Hematopoietic multipotent progenitor cell treated with erythropoietin and hydrocortisone succinate and interleukin-3 and kit ligand, for 6 days (in vitro differentiated cells): ENCODE data around the gene CDCA7.
"Not testable (repeated sequence)": the region's sequence is repeated elsewhere in the genome, so short reads cannot be mapped to it uniquely, and the experiment has no call there.

Experiments
- DNase-seq: peaks from one replicate; pipeline ENCODE4 v3.0.0-alpha.2; 2015

CDCA7 gene

GRCh38 chr2:173404841-173405750 is 50.4 kb downstream of the CDCA7 start:
- no peak for DNase-seq

DNA sequence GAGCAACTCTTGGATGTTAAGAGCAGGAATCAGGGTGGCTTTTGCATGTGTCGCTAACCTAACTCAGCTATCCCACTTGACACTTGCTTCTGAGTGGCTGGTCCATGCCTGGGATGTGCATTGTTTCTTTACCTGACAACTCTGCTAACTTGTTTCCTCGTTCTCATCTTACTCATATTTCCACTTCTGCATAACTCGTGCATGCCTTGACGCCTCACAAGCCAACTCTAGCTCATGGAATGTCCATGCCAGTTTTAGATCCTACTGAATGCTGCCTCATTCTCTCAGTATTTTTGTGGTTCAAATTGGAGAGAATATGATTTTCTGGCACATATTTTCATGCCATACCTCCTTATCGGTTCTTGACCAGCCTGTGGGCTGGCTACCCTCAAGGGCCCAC is 52.5 kb downstream of the CDCA7 start:
- no peak for DNase-seq

DNA sequence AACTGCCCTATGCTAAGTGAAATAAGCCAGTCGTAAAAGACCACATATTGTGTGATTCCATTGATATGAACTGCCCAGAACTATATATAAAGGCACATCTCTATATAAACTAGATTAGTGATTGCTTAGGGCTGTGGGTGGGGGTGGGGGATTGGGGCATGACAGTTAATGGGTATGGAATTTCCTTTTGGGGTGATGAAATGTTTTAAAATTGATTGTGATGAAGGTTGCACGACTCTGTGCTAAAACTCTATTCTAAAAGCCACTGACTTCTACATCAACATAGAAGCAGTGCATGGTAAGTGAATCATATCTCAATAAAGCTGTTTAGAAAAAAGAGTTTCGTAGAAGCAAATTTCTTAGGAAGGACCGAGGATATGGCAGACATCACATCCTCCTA is 53.0 kb downstream of the CDCA7 start:
- DNase-seq = no peak

DNA sequence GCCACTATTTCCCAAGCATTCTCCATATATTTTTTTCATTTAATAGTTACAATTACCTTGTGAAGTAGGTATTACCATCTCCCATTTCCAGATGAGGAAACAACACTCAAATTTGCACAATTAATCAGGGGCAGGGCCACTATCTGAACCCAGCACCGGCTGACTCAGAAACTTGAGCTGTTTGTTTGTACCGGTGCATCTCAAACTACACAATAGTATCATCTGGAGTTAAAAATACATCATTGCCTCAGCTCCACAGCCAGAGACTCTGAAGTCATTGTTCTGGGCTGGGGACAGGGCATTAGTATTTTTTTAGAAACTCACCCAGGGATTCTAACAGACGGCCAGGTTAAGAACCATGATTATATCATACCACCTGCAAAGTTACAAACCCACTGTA is 55.9 kb downstream of the CDCA7 start:
- no peak for DNase-seq

DNA sequence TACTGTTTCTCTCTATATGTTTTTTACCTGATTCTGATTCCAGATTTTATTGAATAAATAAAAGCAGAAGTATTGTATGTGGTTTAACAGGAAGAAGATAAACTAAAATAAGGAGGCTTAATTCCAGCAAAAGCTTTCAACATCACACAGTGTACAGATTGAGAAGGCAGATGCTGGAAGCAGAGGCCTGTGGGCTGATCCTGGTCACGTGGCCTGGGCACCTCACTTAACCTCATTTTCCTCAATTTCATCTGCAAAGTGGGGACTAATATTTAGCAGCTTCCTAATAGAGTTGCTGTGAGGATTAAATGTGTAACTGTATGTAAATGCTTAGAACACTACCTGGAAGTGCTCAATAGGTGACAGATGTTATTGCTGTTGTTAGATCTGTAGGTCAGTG is 58.0 kb downstream of the CDCA7 start:
- no peak for DNase-seq

DNA sequence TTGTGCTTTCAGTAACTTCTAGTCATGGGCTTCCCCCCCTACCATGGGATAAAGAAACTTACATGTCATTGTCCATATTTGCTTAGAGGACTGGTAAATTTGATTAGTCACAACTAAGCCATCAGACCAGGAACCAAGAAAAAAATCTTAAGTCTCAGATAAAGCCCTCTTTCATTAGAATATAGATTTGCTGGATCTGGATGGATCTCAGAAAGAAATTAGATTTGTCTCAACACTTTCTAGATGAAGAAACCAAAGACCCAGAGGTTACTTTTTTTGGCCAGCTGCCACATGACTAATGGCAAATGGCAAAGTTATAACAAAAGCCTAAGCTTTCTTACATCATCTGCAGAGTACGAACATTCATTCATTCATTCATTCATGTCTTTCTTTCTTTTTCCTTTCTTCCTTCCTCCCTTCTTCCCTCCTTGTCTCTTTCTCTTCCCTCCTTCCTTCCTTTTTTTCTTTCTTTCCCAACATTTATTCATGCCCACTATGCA is 60.2 kb downstream of the CDCA7 start:
- DNase-seq = peak; percentile 17

- DNase-seq = no peak
These were observed 61.0 kb downstream of the CDCA7 start for GRCh38 chr2:173415431-173416381.

GRCh38 chr2:173416415-173417152 is 61.9 kb downstream of the CDCA7 start:
- DNase-seq = not testable (repeated sequence)

DNA sequence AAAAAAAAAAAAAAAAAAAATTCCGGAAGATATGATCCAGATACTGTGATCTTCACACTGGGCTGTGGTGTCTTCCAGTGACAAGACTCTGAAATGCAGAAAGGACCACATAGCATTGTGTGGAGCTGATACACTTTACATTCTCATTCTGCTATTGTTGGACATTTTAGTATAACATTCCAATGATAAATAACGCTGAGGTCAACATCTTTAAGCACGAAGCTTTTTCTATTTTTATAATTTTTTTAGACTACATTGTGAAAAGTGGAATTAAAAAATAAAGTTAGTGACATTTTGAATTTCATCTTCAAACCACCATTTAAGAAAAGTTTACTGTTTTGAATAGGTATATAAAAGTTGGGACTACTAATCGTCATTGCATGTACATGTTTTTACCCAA is 62.7 kb downstream of the CDCA7 start:
- no peak for DNase-seq

DNA sequence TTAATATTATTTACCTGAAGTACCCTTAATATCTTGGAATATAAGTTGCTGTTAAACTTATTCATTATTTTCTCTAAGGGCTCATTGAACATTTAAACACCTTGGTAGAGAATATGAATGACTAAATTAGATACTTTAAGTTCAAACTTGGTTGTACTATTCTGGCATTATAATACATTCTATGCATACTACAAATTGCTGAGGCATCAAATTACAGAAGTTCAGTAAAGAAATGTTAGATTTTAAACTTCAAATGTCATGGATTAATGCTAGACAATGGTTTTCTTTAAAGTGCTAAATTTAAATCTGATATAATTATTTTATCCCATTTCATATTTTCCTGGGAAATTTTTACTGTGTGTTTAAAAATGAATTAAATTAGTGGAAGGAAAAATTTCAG is 63.1 kb downstream of the CDCA7 start:
- DNase-seq = no peak
